LNCaP clone FGC (cell line): Measurements from ENCODE around the gene THUMPD2.

ENCODE experiments used
- DNase-seq: peaks from one replicate; pipeline ENCODE4 v3.0.0-alpha.2; 2011; ENCODE audit warnings: low read depth
- H3K4me3 ChIP-seq: 2 replicates; pipeline ENCODE4 v1.5.1; 2011; ENCODE audit warnings: mild to moderate bottlenecking, low read depth, low read length, control low read depth
- CTCF ChIP-seq: IDR thresholded peaks from 2 replicates; pipeline ENCODE4 v1.5.1; 2012; ENCODE audit warnings: mild to moderate bottlenecking; ENCODE audit not compliant: control insufficient read depth, insufficient read depth; ENCODE audit errors: extremely low read depth

The THUMPD2 gene

GRCh38 chr2:39686456-39686855 is 92.6 kb downstream of the THUMPD2 start:
- H3K4me3 ChIP-seq = no peak overlapping the region
- no peak for TF ChIP-seq CTCF
- no peak for DNase-seq
